KOPT-K1 (cell line): ENCODE results near the gene TNS3.

ENCODE experiments used
- H3K27ac ChIP-seq: fragments of 200-600 bp; sonication (generic); 2 replicates; pipeline ENCODE4 v1.5.1; 2016; ENCODE audit warnings: antibody characterized with exemption, mild to moderate bottlenecking, low read depth, low read length; ENCODE audit not compliant: poor library complexity, severe bottlenecking
- H3K36me3 ChIP-seq: fragments of 200-600 bp; sonication (generic); 2 replicates; pipeline ENCODE4 v1.5.1; 2017; ENCODE audit warnings: antibody characterized with exemption, mild to moderate bottlenecking, low read length, moderate library complexity; ENCODE audit not compliant: insufficient read depth
- H3K9me3 ChIP-seq: fragments of 200-600 bp; sonication (generic); 2 replicates; pipeline ENCODE4 v1.5.1; 2017; ENCODE audit warnings: antibody characterized with exemption, low read length, mild to moderate bottlenecking; ENCODE audit not compliant: insufficient read depth, poor library complexity, severe bottlenecking

TNS3 gene

GRCh38 chr7:47481541-47482012 lies 100.3 kb downstream of the TNS3 start:
- Histone ChIP-seq H3K27ac (no peak overlapping the region), H3K36me3 (no peaks in the 10 kb centered on the region), H3K9me3 (peaks cover 10% of the 10 kb centered on the region)

DNA sequence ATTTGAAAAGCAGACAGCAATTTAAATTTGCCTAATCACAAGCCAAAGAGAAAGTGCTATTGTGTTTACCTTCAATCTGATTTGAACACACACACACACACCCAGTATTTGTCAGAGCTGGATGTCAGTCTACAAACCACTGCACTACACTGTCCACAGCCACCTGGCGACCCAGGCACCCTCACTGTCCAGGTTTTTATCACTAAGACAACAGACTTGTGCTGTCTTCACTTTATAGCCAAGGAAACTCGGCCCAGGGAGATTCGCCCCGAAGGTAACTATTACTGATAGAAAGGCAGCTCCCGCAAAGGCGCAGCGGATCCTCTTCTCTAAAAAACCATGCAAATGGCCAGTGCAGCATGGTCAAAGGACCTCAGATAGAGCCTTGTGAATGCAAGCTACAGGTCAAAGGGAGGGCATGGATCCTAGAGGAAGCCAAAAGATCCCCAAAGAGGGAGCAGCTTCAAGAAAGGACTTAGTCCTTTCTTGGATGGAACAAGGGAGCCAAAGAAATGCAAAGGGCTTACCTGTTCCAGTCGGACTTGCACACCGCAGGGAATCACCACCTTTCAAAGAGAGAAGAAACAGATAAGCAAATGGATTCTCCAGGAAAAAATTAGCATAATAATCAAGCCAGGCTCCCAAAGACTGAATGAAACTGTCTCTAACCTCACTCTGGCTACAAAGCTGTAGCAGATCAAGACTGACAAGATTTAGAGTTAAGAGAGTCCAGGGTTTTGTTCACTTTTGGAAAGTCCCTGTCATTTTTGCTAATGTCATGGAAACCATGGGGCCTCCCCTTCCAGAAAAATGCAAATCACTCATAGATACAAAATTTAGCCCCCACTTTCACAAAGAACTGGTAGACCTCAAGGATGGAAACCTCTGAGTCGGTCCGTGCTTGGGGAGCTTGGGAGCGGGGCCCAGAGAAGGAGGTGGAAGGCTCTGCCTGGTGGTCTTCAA lies 101.1 kb downstream of the TNS3 start:
- Histone ChIP-seq H3K27ac (no peak overlapping the region), H3K9me3 (peaks cover 10% of the 10 kb centered on the region), H3K36me3 (no peaks in the 10 kb centered on the region)

DNA sequence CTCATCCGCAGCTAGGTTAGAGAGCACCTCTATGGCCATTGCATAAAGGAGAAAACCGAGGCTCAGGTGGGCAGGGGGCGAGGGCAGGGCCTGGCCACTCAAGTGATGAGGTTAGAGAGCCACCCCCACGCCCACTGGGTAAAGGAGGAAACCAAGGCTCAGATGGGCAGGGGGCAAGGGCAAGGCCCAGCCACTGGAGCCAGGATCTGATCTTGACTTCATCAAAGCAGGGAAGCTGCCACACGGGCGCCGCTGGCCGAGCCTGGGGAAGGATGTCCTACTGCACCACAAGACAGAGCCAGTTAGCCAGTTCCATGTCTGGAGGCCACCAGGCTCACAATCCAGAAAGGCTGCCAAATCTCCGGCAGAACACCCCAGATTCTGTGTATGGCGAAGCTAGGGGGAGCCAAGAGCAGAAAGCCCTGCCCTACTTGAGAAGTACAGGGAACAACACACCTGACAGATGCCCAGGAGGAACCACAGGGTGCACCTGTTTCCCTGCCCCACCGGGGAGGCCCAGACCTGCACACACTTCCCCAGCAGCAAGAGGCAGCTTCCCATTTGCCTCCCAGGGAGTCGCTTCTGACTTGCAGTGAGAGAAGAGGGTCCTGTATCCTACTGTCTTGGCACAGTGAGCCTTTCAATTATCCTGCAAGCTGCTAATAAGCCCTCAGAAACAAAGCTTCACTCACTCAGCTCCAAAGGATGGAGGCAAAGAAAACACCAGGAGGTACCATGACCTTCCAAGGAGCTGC lies 101.9 kb downstream of the TNS3 start:
- Histone ChIP-seq H3K9me3 (peaks cover 9% of the 10 kb centered on the region), H3K27ac (no peak overlapping the region)

GRCh38 chr7:47478926-47479711 lies 102.8 kb downstream of the TNS3 start:
- no peaks in the 10 kb centered on the region for H3K36me3 ChIP-seq
- H3K27ac ChIP-seq: no peak overlapping the region
- peaks cover under 1% of the 10 kb centered on the region for H3K9me3 ChIP-seq

More for the DNA sequence above, 101.9 kb downstream of the TNS3 start:
- H3K36me3 ChIP-seq: no peaks in the 10 kb centered on the region

- H3K27ac ChIP-seq: no peak overlapping the region
- no peaks in the 10 kb centered on the region for H3K36me3 ChIP-seq
- no peaks in the 10 kb centered on the region for H3K9me3 ChIP-seq
Observed at GRCh38 chr7:47478017-47478344, 103.9 kb downstream of the TNS3 start.

DNA sequence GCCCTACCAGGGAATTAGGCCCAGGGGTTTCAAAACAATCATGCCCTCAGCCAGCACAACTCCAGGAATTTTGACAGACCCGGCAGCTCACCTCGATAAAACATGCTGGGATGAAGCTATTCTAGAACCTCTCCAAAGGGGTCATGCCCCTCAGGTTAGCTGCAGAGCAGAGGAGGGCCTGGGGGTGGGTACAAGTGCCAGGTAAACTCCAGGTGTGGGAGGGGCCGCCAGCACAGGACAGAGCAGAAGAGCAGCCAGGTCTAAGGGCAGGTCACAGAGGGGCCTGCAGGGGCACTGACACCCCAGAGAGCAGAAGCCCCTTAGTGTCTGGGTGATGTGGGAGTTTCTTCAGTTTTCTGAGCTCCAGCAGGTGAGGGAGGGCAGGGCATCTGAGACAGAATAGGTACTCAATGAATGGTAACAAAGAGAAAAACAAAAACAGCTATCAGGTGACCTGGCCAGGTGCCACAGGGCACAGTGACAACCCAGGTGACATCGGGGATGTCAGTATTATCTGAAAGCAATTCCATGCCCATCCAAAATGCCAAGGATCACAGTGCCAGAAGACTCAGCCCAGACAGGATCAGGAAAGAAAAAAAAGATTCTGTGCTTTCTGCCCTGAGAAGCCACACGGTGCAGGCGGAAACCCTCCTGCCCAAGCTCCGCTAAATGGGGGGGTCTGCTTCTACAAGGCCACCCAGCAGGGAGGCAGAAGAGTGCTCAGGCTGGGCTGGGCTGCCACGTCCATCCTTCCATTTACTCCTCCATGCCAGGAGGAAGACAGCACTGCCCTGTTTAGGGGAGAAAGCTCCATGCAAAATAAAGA lies 104.5 kb downstream of the TNS3 start:
- no peak overlapping the region for H3K27ac ChIP-seq
- H3K36me3 ChIP-seq: no peaks in the 10 kb centered on the region
- H3K9me3 ChIP-seq: no peaks in the 10 kb centered on the region

GRCh38 chr7:47475880-47476227 lies 106.1 kb downstream of the TNS3 start:
- Histone ChIP-seq H3K27ac (no peak overlapping the region), H3K9me3 (no peaks in the 10 kb centered on the region), H3K36me3 (no peaks in the 10 kb centered on the region)

DNA sequence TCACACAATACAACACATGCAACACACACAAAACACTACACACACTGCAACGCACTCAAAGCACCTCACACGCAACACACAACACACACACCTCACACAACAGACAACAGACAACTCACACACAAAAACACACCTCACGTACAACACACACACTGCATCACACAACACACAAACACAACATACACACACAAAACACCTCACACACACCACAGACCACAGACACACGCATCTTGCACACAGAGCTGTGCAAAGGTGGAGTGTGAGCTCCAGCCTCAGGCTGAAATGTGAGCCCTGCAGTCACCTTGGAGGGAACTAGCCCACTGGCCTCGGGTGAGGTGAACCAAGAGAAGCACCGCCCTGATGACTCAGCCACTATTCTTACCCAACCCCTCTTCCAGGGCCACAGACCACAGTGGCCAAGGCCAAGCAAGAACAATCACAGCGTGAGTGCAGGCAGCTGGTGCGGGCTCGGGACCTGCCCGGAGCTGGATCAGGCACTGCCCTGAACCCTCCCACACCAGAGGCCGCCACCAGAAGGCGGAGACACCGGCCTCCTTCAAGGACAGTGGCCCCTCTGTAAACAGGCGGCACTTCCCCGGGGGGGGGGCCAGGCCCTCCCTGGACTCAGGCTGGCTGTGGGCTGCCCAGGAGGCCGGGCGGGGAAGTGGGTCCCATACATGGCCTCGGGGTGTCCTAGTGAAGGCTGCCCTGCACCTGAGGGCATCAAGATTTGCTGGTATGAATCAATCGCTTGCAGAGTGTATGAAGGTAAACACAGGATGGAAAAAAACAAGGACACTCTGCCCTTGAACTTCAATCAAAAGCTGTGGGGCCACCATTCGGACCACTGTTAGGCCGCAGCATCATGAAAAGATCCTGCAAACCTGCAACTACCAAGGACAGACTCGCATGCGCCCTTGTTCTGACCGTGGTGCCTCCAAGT lies 106.7 kb downstream of the TNS3 start:
- Histone ChIP-seq H3K27ac (no peak overlapping the region), H3K9me3 (no peaks in the 10 kb centered on the region), H3K36me3 (no peaks in the 10 kb centered on the region)

- H3K27ac ChIP-seq: no peak overlapping the region
- no peaks in the 10 kb centered on the region for H3K9me3 ChIP-seq
- H3K36me3 ChIP-seq: no peaks in the 10 kb centered on the region
Observed at GRCh38 chr7:47474211-47474936, 107.5 kb downstream of the TNS3 start.

DNA sequence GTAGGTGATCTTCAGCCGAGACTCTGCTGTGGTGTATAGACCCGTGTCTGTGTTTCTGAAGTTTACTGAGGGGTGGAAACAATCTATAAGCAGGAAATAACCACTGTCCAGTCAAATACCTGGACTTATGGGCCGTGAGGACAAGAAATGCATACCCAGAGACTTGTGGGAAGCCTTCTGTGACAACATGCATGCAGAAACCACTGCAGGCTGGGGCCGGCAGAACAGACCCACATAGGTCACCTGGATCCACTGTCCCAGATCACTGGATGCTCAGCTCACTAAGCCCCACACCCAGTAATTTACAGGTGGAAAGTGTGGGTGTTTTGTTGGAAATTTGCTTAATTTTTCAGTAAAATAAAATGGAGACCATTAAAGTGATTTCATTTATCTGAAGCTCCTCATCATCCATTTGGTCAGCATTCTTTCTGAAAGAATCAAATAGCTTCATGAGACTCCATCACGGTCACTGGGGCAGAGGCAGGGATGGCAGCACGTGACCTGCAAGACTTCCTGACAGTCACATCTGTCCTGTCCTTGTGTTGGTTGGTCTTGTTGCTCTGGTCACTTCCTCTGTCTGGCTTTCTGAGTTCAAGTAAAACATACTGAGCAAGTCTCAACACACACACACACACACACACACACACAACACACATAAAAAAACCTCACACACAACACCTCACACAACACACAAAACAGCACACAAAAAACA lies 108.3 kb downstream of the TNS3 start:
- Histone ChIP-seq H3K36me3 (no peaks in the 10 kb centered on the region), H3K9me3 (no peaks in the 10 kb centered on the region), H3K27ac (no peak overlapping the region)

DNA sequence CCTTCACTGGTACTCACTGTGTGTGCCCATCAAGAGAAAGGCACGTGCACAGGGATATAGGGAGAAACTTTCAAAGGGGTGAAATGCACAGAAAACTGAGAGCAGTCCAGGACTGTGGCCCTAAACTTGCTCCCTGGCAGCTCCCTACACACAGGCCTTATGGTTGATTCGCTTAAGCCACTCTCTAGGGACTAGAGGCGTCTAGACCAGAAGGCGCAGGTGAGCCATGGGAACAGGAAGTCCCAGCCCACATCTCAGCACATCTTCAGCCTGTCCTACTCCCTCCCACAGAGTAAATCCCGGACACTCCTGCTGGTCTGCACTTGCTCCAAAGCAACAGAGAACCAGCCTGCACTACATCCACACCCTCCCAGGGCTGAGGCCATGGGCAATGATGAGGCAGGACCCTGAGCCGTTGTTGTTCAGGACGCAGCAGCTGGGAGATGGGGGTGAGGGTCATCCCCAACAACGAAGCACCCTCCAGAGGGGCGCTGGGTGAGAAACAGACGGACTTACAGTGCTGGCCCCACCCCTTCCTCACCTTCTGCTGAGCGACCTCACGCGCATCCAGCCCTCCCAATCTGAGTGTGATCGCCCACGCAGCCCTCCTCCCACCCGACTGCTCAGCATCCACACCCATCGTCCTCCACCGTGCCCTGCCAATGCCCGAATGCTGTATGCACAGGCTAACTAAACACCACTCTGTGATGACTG lies 109.3 kb downstream of the TNS3 start:
- H3K36me3 ChIP-seq: no peaks in the 10 kb centered on the region
- no peak overlapping the region for H3K27ac ChIP-seq

GRCh38 chr7:47471831-47472230 lies 110.1 kb downstream of the TNS3 start:
- Histone ChIP-seq H3K9me3 (no peaks in the 10 kb centered on the region), H3K36me3 (no peaks in the 10 kb centered on the region), H3K27ac (no peak overlapping the region)

More for the DNA sequence above, 109.3 kb downstream of the TNS3 start:
- no peaks in the 10 kb centered on the region for H3K9me3 ChIP-seq
